ENCODE results near the gene CEACAM6.

DNA sequence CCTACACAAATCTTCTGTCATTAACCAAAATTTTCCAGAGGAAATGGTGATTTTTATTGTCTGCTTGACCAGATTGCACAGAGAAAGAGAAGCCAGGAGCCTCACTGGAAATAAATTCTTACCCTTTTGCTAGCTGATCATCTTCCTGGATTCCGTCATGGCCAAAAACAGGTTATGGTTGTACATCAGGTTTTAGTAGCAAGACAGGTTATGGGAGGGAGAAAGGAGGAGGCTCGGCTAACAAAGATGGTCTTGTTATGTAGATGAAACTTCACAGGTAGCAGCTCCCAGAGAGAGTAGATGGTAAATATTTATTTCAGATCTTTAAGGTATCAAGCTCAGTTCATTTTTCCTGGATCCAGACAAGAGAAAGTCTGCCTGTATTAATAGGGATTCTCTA is 21.4 kb downstream of the CEACAM6 start:
- TF ChIP-seq, protein P1, sequence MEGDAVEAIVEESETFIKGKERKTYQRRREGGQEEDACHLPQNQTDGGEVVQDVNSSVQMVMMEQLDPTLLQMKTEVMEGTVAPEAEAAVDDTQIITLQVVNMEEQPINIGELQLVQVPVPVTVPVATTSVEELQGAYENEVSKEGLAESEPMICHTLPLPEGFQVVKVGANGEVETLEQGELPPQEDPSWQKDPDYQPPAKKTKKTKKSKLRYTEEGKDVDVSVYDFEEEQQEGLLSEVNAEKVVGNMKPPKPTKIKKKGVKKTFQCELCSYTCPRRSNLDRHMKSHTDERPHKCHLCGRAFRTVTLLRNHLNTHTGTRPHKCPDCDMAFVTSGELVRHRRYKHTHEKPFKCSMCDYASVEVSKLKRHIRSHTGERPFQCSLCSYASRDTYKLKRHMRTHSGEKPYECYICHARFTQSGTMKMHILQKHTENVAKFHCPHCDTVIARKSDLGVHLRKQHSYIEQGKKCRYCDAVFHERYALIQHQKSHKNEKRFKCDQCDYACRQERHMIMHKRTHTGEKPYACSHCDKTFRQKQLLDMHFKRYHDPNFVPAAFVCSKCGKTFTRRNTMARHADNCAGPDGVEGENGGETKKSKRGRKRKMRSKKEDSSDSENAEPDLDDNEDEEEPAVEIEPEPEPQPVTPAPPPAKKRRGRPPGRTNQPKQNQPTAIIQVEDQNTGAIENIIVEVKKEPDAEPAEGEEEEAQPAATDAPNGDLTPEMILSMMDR (IDR thresholded peaks at IDR 0.05) = no peak
- TF ChIP-seq POLR2A (IDR thresholded peaks at IDR 0.05) = no peak
